GM12878 (cell line): ENCODE measurements around the gene PORCN. TPM values are rescaled to one million over a fixed set of nuclear protein-coding genes. Genes with fewer than 3 reads are reported as not detected.

Source experiments
- ATAC-seq: fragments of 200-7000 bp; cut with Tn5 transposase; 3 replicates; pipeline ENCODE4 v1.9.1; 2020; ENCODE audit warnings: mild to moderate bottlenecking, moderate library complexity
- BruUV-seq: library from RNA; stranded (reverse); fragments of 400-500 nt; replicated peaks from 2 replicates; lab custom pipeline; 2021; lab: Mats Ljungman, UMichigan
- CTCF ChIA-PET: fragments of 300-600 bp; sonication (Branson Sonifier 250); formaldehyde crosslinking; extraction: SDS; loops from one replicate; lab custom pipeline; 2021; ENCODE audit warnings: inconsistent platforms; lab: Yijun Ruan, JAX
- POLR2A ChIA-PET: fragments of 350-600 bp; formaldehyde crosslinking; extraction: SDS; loops from one replicate; lab custom pipeline; 2021; ENCODE audit warnings: inconsistent platforms; lab: Charles Lee
- RAD21 ChIA-PET: fragments of 300-600 bp; sonication (Branson Sonifier 250); formaldehyde crosslinking; loops from one replicate; lab custom pipeline; 2023; ENCODE audit warnings: antibody characterized with exemption; ENCODE audit not compliant: unreplicated experiment; lab: Charles Lee
- SMC1A ChIA-PET: fragments of 300-600 bp; sonication (Branson Sonifier 250); formaldehyde crosslinking; loops from one replicate; lab custom pipeline; 2023; ENCODE audit not compliant: unreplicated experiment, uncharacterized antibody; lab: Charles Lee
- DNase-seq: peaks from one replicate; pipeline ENCODE4 v3.0.0-alpha.2; 2011; ENCODE audit warnings: low read depth, low spot score
- FAIRE-seq: peaks from 3 replicates; lab custom pipeline; 2011; peaks lifted over from hg19 to GRCh38; lab: Jason Lieb, UNC
- H2AFZ ChIP-seq: 2 replicates; pipeline ENCODE4 v1.6.0; 2011; ENCODE audit warnings: low read depth, low read length, control low read depth; ENCODE audit not compliant: control insufficient read depth
- H3K27ac ChIP-seq: 2 replicates; pipeline ENCODE4 v1.5.1; 2011; ENCODE audit warnings: control low read depth; ENCODE audit not compliant: control insufficient read depth, insufficient read depth
- H3K27me3 ChIP-seq, 2 experiments: replicated peaks in 1 of 2; 2 replicates each; pipeline versions ENCODE4 v1.6.0 to v1.6.1; 2011; ENCODE audit warnings: low read length in 1 of 2; ENCODE audit not compliant: control insufficient read depth in 2 of 2, insufficient read depth in 2 of 2
- H3K36me3 ChIP-seq, 2 experiments: 2 replicates each; pipeline ENCODE4 v1.5.1; 2011; ENCODE audit warnings: low read length in 1 of 2; ENCODE audit not compliant: control insufficient read depth in 2 of 2, insufficient read depth in 2 of 2
- H3K4me1 ChIP-seq: 2 replicates; pipeline ENCODE4 v1.6.1; 2011; ENCODE audit warnings: mild to moderate bottlenecking, low read length, moderate library complexity, mixed read lengths; ENCODE audit not compliant: control insufficient read depth, insufficient read depth
- H3K4me2 ChIP-seq: 2 replicates; pipeline ENCODE4 v1.6.0; 2011; ENCODE audit warnings: control low read depth; ENCODE audit not compliant: control insufficient read depth, insufficient read depth
- H3K4me3 ChIP-seq: fragments of 200-600 bp; sonication (generic); 2 replicates; pipeline ENCODE4 v1.5.1; 2016
- H3K79me2 ChIP-seq: 2 replicates; pipeline ENCODE4 v1.6.0; 2011; ENCODE audit warnings: low read length; ENCODE audit not compliant: control insufficient read depth, insufficient read depth
- H3K9ac ChIP-seq: 2 replicates; pipeline ENCODE4 v1.8.0; 2011; ENCODE audit warnings: low read length, control low read depth, mixed read lengths; ENCODE audit not compliant: control insufficient read depth, insufficient read depth
- H3K9me3 ChIP-seq: replicated peaks from 3 replicates; pipeline ENCODE4 v1.5.1; 2011; ENCODE audit warnings: mild to moderate bottlenecking, low read length; ENCODE audit not compliant: control insufficient read depth, insufficient read depth
- H4K20me1 ChIP-seq: 2 replicates; pipeline ENCODE4 v1.6.0; 2011; ENCODE audit not compliant: control insufficient read depth, insufficient read depth
- BACH1 ChIP-seq: fragments of 450-650 bp; IDR thresholded peaks from 2 replicates; pipeline ENCODE4 v1.6.1; 2017; ENCODE audit warnings: mild to moderate bottlenecking, borderline replicate concordance
- BRCA1 ChIP-seq: IDR thresholded peaks from 2 replicates; pipeline ENCODE4 v1.6.1; 2011; ENCODE audit warnings: low read depth, low read length, improper control_type of control experiment
- CBFB ChIP-seq: IDR thresholded peaks from 2 replicates; pipeline ENCODE4 v1.6.1; 2016; ENCODE audit warnings: antibody characterized with exemption, low read depth
- CHD1 ChIP-seq: IDR thresholded peaks from 2 replicates; pipeline ENCODE4 v1.6.1; 2012; ENCODE audit warnings: low read depth, low read length, improper control_type of control experiment
- DPF2 ChIP-seq: fragments of 450-650 bp; IDR thresholded peaks from 2 replicates; pipeline ENCODE4 v1.6.1; 2017; ENCODE audit warnings: mild to moderate bottlenecking
- EED ChIP-seq: sonication (generic); IDR thresholded peaks from 2 replicates; pipeline ENCODE4 v1.6.1; 2016; ENCODE audit warnings: antibody characterized with exemption, low read depth
- EGR1 ChIP-seq, 2 experiments: IDR thresholded peaks; 1 replicate in 1 of 2; 2 replicates in 1 of 2; pipeline ENCODE4 v1.6.1; 2011 to 2012; ENCODE audit warnings: low read depth in 2 of 2, low read length in 2 of 2, borderline replicate concordance in 1 of 2, mild to moderate bottlenecking in 1 of 2, moderate library complexity in 1 of 2
- ESRRA ChIP-seq: IDR thresholded peaks from 2 replicates; pipeline ENCODE4 v1.6.1; 2012; ENCODE audit warnings: mild to moderate bottlenecking, low read length, improper control_type of control experiment
- HDGF ChIP-seq: fragments of 450-650 bp; IDR thresholded peaks from 2 replicates; pipeline ENCODE4 v1.6.1; 2016; ENCODE audit warnings: antibody characterized with exemption
- IRF4 ChIP-seq: IDR thresholded peaks from 2 replicates; pipeline ENCODE4 v1.6.1; 2011; ENCODE audit warnings: low read depth, low read length
- SP1 ChIP-seq: IDR thresholded peaks from one replicate; pipeline ENCODE4 v1.6.1; 2011; ENCODE audit warnings: low read depth, low read length
- TARDBP ChIP-seq: IDR thresholded peaks from 2 replicates; pipeline ENCODE4 v1.6.1; 2016; ENCODE audit warnings: borderline replicate concordance
- WGBS: methylation state at CpG from one replicate; pipeline ENCODE4 v1.1.6; 2016; ENCODE audit warnings: low lambda C conversion rate; ENCODE audit not compliant: insufficient replicate concordance, insufficient coverage; ENCODE audit errors: missing lambda C conversion rate; 5-methylcytosine and 5-hydroxymethylcytosine counted together
- in situ Hi-C: fragments of 300-500 bp; cut with MboI; formaldehyde crosslinking; loops from 9 replicates; pipeline ENCODE4 v1.14.3; 2018; ENCODE audit warnings: mixed read lengths
- intact Hi-C: fragments of 100-400 bp; cut with micrococcal nuclease; formaldehyde crosslinking; loops from one replicate; pipeline ENCODE4 v1.14.2; 2022; ENCODE audit not compliant: unreplicated experiment
- polyA plus RNA-seq, 11 experiments: library from polyadenylated mRNA; depleted of rRNA in 4 of 11; unstranded in 6 of 11; stranded (reverse) in 5 of 11; fragments of >200 nt; fragmentation: Nextera tagmentation in 4 of 11; fragmentation: Illumina TruSeq in 1 of 11; extraction: Ambion mirVana in 4 of 11; extraction: Trizol in 1 of 11; gene quantifications; 1 replicate in 1 of 11; 2 replicates in 10 of 11; pipeline versions ENCODE4 v1.2.1 to v1.2.3, GENCODE V29; 2011 to 2016; ENCODE audit warnings: inconsistent platforms in 2 of 11, missing spikeins in 2 of 11, low read depth in 1 of 11
- total RNA-seq, 4 experiments: library from RNA; depleted of rRNA in 3 of 4; stranded (reverse); fragments of >200 nt in 3 of 4; fragmentation: Illumina TruSeq in 1 of 4; extraction: Trizol in 1 of 4; gene quantifications; 2 replicates each; pipeline versions ENCODE4 v1.2.1 to v1.2.3, GENCODE V29; 2013 to 2021
- TF ChIP-seq, protein P1 (sequence below): fragments of 450-650 bp; IDR thresholded peaks from 2 replicates; pipeline ENCODE4 v1.6.1; 2017; ENCODE audit warnings: low read depth, mild to moderate bottlenecking, moderate library complexity
- TF ChIP-seq, protein P2 (sequence below): fragments of 450-650 bp; IDR thresholded peaks from 2 replicates; pipeline ENCODE4 v1.6.1; 2016; ENCODE audit warnings: mild to moderate bottlenecking

Gene PORCN
- total and polyA plus RNA-seq, 10 of the 15 experiments (the other 5 are each of a cell fraction or from before 2014, with no cell fraction given), result 0.27 to 21.0 (median 14.1) TPM

DNA sequence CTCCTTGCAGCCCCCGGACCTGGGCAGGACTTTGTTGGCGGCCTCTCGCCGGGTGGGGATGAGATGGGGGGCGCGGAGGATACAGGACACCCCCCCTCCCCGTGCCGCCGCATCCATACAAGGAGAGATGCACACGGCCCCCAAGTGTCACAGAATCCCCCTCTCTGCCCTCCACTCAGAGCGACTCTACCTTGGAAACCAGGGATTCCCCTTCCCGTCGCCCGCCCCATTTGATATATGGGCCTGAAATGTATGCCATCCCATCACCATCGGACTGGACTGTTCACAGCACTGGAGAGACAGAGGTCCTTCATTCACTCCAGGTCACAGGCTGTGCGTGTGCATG, 426 bp downstream of the PORCN start:
- 41% methylated on average over 12 of the region's 16 CpGs for WGBS
- H3K9ac ChIP-seq, result peak overlapping the region; percentile 61
- RAD21 ChIA-PET, result no interaction called here

DNA sequence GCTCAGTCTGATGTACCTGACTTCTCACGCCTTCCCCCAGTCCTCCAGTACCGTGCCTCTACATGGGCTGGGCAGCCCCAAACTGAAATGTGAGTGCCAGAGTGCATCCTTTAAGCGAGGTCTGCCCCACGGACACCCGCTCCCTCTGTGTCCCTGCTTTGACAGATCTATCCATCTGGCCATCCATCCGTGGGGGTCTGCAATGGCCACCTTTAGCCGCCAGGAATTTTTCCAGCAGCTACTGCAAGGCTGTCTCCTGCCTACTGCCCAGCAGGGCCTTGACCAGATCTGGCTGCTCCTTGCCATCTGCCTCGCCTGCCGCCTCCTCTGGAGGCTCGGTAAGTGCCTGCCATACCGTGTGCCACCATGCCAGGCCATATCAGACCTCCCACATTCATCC, 827 bp downstream of the PORCN start:
- no peaks in the 10 kb centered on the region for H3K27me3 ChIP-seq
- no TSS peak for BruUV-seq
- WGBS, result 45% methylated on average over 11 of the region's 11 CpGs
- TF ChIP-seq, protein P1, sequence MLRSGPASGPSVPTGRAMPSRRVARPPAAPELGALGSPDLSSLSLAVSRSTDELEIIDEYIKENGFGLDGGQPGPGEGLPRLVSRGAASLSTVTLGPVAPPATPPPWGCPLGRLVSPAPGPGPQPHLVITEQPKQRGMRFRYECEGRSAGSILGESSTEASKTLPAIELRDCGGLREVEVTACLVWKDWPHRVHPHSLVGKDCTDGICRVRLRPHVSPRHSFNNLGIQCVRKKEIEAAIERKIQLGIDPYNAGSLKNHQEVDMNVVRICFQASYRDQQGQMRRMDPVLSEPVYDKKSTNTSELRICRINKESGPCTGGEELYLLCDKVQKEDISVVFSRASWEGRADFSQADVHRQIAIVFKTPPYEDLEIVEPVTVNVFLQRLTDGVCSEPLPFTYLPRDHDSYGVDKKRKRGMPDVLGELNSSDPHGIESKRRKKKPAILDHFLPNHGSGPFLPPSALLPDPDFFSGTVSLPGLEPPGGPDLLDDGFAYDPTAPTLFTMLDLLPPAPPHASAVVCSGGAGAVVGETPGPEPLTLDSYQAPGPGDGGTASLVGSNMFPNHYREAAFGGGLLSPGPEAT, result no peak
- no peak for TF ChIP-seq IRF4
- no peak for TF ChIP-seq BRCA1
- TF ChIP-seq ESRRA, result no peak
- TF ChIP-seq CBFB, result no peak
- no peak for TF ChIP-seq EED
- no peak for TF ChIP-seq SP1
- no peak for TF ChIP-seq TARDBP
- no peak for TF ChIP-seq HDGF
- no peak for TF ChIP-seq CHD1
- TF ChIP-seq BACH1, result no peak

More for the DNA sequence above, 426 bp downstream of the PORCN start:
- Histone ChIP-seq H3K27me3 (no peaks in the 10 kb centered on the region), H3K36me3 (no peaks in the 10 kb centered on the region), H3K4me1 (no peaks in the 10 kb centered on the region; the same call in 1 of the 2 replicates), H2AFZ (peak overlapping the region; percentile 59), H3K4me2 (peak overlapping the region; percentile 49), H4K20me1 (no peaks in the 10 kb centered on the region), H3K4me3 (peak overlapping the region; percentile 79), H3K79me2 (no peaks in the 10 kb centered on the region), H3K9me3 (no peaks in the 10 kb centered on the region), H3K27ac (peak overlapping the region; percentile 41)
- no peak for TF ChIP-seq ESRRA
- no peak for TF ChIP-seq IRF4
- TF ChIP-seq DPF2, result no peak
- TF ChIP-seq EGR1 (IDR thresholded peaks at IDR 0.05; ENCODE audit: borderline replicate concordance in 1 of 2, low read depth in 2 of 2, low read length in 2 of 2), result no peak
- TF ChIP-seq, protein P2, sequence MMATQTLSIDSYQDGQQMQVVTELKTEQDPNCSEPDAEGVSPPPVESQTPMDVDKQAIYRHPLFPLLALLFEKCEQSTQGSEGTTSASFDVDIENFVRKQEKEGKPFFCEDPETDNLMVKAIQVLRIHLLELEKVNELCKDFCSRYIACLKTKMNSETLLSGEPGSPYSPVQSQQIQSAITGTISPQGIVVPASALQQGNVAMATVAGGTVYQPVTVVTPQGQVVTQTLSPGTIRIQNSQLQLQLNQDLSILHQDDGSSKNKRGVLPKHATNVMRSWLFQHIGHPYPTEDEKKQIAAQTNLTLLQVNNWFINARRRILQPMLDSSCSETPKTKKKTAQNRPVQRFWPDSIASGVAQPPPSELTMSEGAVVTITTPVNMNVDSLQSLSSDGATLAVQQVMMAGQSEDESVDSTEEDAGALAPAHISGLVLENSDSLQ, result no peak
- in situ Hi-C loops (no loop called here), intact Hi-C loops (loop anchor here (2.0 kb wide), 1 partner anchor 32 kb away; the partner anchor contains the start of gene FTSJ1)
- POLR2A ChIA-PET, result no interaction called here
- SMC1A ChIA-PET, result no interaction called here
- FAIRE-seq (no peak), ATAC-seq (peak; percentile 49), DNase-seq (no peak)
- CTCF ChIA-PET, result interaction anchor here (1.5 kb wide), 1 partner anchor 31 kb away, joined by 4 read pairs; the partner anchor contains the start of gene TBC1D25
- BruUV-seq, result no TSS peak

More for the DNA sequence above, 827 bp downstream of the PORCN start:
- in situ Hi-C loops, result no loop called here
- intact Hi-C loops, result loop anchor here (2.0 kb wide), 1 partner anchor 33 kb away; the partner anchor contains the start of gene FTSJ1
- CTCF ChIA-PET, result no interaction called here
- Histone ChIP-seq H2AFZ (0 out of 2 replicates have a peak overlapping the region, but pooled peaks have one; percentile 9), H3K36me3 (no peaks in the 10 kb centered on the region), H4K20me1 (no peaks in the 10 kb centered on the region), H3K27ac (no peak overlapping the region), H3K4me2 (peak overlapping the region; percentile 49), H3K9me3 (no peaks in the 10 kb centered on the region), H3K79me2 (no peaks in the 10 kb centered on the region), H3K4me3 (peak overlapping the region; percentile 79), H3K4me1 (no peaks in the 10 kb centered on the region; the same call in 1 of the 2 replicates), H3K9ac (peak overlapping the region; percentile 61)
- DNase-seq, result no peak
- POLR2A ChIA-PET, result interaction anchor here (1.0 kb wide), 1 partner anchor 30 kb away, joined by 3 read pairs; the partner anchor contains the start of gene TBC1D25
- no peak for ATAC-seq
- RAD21 ChIA-PET, result no interaction called here
- SMC1A ChIA-PET, result interaction anchor here (0.8 kb wide), 1 partner anchor 66 kb away, joined by 3 read pairs; no protein-coding TSS in a partner anchor
- no peak for FAIRE-seq
